Lower lobe of right lung (tissue), 2 donors: ENCODE results near the gene SIRPD. TPM values are rescaled to one million over a fixed set of nuclear protein-coding genes. Genes with fewer than 3 reads are reported as not detected.
"Not testable (repeated sequence)": the region's sequence is repeated elsewhere in the genome, so short reads cannot be mapped to it uniquely, and the experiment has no call there.

Experiments used
- ATAC-seq, 2 donors: fragments of 200-7000 bp; cut with Tn5 transposase; one replicate each; pipeline ENCODE4 v1.9.1; 2020 to 2022; ENCODE audit warnings: mild to moderate bottlenecking in 2 of 2, moderate library complexity in 2 of 2
- DNase-seq: peaks from one replicate; pipeline ENCODE4 v3.0.0-alpha.2; 2020
- H3K27ac ChIP-seq: fragments of 200-600 bp; one replicate; pipeline ENCODE4 v1.8.0; 2022
- H3K27me3 ChIP-seq: fragments of 200-600 bp; one replicate; pipeline ENCODE4 v1.8.0; 2022; ENCODE audit warnings: low read depth
- H3K36me3 ChIP-seq: fragments of 200-600 bp; one replicate; pipeline ENCODE4 v1.8.0; 2022; ENCODE audit warnings: mild to moderate bottlenecking
- H3K4me1 ChIP-seq: fragments of 200-600 bp; one replicate; pipeline ENCODE4 v1.8.0; 2022
- H3K4me3 ChIP-seq: fragments of 200-600 bp; one replicate; pipeline ENCODE4 v1.8.0; 2022; ENCODE audit warnings: mild to moderate bottlenecking
- H3K9me3 ChIP-seq: fragments of 200-600 bp; one replicate; pipeline ENCODE4 v1.8.0; 2022
- CTCF ChIP-seq: fragments of 200-600 bp; IDR thresholded peaks from one replicate; pipeline ENCODE4 v1.8.0; 2022; ENCODE audit warnings: antibody characterized with exemption, mild to moderate bottlenecking
- intact Hi-C: fragments of 100-400 bp; cut with DNase I; formaldehyde crosslinking; loops from one replicate; pipeline ENCODE4 v1.11.0; 2022
- total RNA-seq: library from RNA; stranded (reverse); fragmentation: NEBNext Ultra II Directional; extraction: Animal tissue kit (Norgen Biotek cat#: 25700); gene quantifications from one replicate; pipeline ENCODE4 v1.2.1, GENCODE V29; 2021
- donor health status: DM: no; HTN: yes; CAD: no; lungs with severe emphysema.

SIRPD gene
- total RNA-seq, 1 donor from 2014 or later = 1.5 TPM

GRCh38 chr20:1579488-1579887 is 22.0 kb upstream of the SIRPD start:
- no peaks in the 10 kb centered on the region for H3K36me3 ChIP-seq
- DNase-seq = no peak
- no peaks in the 10 kb centered on the region for H3K4me1 ChIP-seq
- no peaks in the 10 kb centered on the region for H3K27me3 ChIP-seq
- intact Hi-C loops = no loop called here
- no peak overlapping the region for H3K27ac ChIP-seq
- no peak for TF ChIP-seq CTCF
- H3K4me3 ChIP-seq = no peak overlapping the region
- ATAC-seq = no peak
- H3K9me3 ChIP-seq = no peaks in the 10 kb centered on the region

GRCh38 chr20:1577906-1578305 is 20.4 kb upstream of the SIRPD start:
- intact Hi-C loops = no loop called here
- DNase-seq = no peak

GRCh38 chr20:1577313-1577712 is 19.8 kb upstream of the SIRPD start:
- H3K27ac ChIP-seq, H3K27me3 ChIP-seq, DNase-seq, H3K9me3 ChIP-seq, H3K36me3 ChIP-seq, intact Hi-C loops, ATAC-seq, H3K4me3 ChIP-seq, H3K4me1 ChIP-seq: not testable (repeated sequence)

More at GRCh38 chr20:1577906-1578305, 20.4 kb upstream of the SIRPD start:
- Histone ChIP-seq H3K27me3 (no peaks in the 10 kb centered on the region), H3K4me1 (no peaks in the 10 kb centered on the region), H3K4me3 (no peak overlapping the region), H3K9me3 (no peaks in the 10 kb centered on the region), H3K36me3 (no peaks in the 10 kb centered on the region), H3K27ac (no peak overlapping the region)
- no peak for TF ChIP-seq CTCF
- no peak for ATAC-seq

- no peak overlapping the region for H3K27ac ChIP-seq
- intact Hi-C loops = no loop called here
- DNase-seq (no peak), ATAC-seq (no peak)
- no peak for TF ChIP-seq CTCF
- H3K4me1 ChIP-seq = no peaks in the 10 kb centered on the region
- H3K9me3 ChIP-seq = no peaks in the 10 kb centered on the region
- no peak overlapping the region for H3K4me3 ChIP-seq
- no peaks in the 10 kb centered on the region for H3K27me3 ChIP-seq
- no peaks in the 10 kb centered on the region for H3K36me3 ChIP-seq
Observed at GRCh38 chr20:1576641-1577040, 19.1 kb upstream of the SIRPD start.

GRCh38 chr20:1576003-1576402 is 18.5 kb upstream of the SIRPD start:
- DNase-seq, ATAC-seq, H3K9me3 ChIP-seq, H3K27me3 ChIP-seq, H3K4me3 ChIP-seq, intact Hi-C loops, H3K4me1 ChIP-seq, H3K27ac ChIP-seq, H3K36me3 ChIP-seq: not testable (repeated sequence)

- H3K9me3 ChIP-seq, H3K36me3 ChIP-seq, ATAC-seq, H3K4me3 ChIP-seq, intact Hi-C loops, H3K27ac ChIP-seq, H3K4me1 ChIP-seq, DNase-seq, H3K27me3 ChIP-seq: not testable (repeated sequence)
Observed at GRCh38 chr20:1571583-1571982, 14.1 kb upstream of the SIRPD start.

GRCh38 chr20:1569415-1569881 is 11.9 kb upstream of the SIRPD start:
- no peaks in the 10 kb centered on the region for H3K36me3 ChIP-seq
- no peak for TF ChIP-seq CTCF
- H3K4me3 ChIP-seq = no peak overlapping the region
- intact Hi-C loops = no loop called here
- H3K4me1 ChIP-seq = peaks cover 7% of the 10 kb centered on the region
- H3K27me3 ChIP-seq = no peaks in the 10 kb centered on the region
- no peaks in the 10 kb centered on the region for H3K9me3 ChIP-seq
- no peak overlapping the region for H3K27ac ChIP-seq
- no peak for DNase-seq
- peak; percentile 26 to 56 for ATAC-seq
